GM21367 (cell line): ENCODE results near the gene NDNF.
A peak's percentile ranks its signal among the peaks of the same experiment; 100 is the strongest.

Experiments used
- ATAC-seq: cut with Tn5 transposase; IDR thresholded peaks from one replicate; pipeline ENCODE4 v1.9.1; 2021; ENCODE audit not compliant: unreplicated experiment

Gene NDNF

DNA sequence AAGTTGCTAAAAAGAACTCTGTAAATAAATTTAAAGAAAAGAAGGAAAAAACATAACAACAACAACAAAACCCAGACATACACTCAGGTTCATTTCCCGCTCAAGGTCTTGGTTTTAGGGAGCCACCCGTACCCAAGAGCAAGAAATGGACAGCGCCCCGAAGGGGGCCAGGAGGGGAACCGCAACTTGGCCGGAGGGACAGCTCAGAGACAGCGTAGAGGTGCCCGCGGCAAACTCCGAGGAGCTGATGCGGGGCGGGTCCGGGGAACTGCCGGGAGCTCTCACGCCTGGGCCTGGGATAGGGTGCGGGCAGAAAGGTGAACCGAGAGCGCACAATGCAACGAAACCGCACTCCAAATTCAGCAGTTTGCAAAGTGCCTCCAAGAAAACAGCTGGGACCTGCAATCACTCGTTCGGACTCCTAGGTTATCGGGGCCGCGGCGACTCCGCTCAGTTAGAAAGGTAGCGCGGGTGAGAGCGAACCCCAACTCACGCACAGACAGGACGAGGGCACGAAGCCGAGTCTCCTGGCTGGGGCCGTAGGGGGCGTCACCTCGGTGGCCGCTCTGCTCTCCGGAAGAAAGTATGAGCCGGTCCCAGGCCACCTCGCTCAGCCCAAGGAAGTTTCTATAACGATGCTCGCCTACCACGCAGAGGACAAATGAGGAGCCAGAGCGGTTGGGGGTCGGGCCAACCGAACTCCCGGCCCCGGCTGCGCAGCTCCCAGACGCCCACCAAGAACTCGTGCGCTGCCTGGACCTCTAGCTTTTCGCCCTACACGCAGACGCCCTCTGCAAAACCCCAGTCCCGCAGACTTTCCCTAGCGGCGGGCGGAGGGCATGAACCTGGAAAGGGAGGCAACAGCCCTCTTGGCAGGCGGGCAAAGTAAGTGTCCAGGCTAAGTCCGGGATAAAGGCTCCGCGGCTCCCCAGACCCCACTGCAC, 1.4 kb downstream of the NDNF start:
- ATAC-seq = no peak

DNA sequence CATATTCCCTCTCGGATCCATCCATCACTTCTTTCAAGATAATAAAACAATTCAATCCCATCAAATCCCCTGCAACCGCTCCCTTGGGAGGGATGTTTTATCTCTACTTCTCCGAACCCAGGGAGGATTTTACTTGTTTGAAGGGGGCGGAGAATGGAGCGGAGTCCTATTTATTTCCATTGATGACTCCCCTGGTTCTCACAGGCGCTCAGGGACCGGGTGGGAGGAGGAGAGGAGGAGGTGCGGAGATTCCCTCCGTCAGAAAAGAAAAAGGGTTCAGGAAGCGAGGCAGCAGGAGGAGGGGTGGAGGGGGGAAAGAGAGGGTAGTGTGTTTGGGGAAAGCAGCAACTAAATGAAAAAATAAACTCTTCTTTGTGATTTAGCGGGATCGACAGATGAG, 2.1 kb downstream of the NDNF start:
- ATAC-seq = no peak

DNA sequence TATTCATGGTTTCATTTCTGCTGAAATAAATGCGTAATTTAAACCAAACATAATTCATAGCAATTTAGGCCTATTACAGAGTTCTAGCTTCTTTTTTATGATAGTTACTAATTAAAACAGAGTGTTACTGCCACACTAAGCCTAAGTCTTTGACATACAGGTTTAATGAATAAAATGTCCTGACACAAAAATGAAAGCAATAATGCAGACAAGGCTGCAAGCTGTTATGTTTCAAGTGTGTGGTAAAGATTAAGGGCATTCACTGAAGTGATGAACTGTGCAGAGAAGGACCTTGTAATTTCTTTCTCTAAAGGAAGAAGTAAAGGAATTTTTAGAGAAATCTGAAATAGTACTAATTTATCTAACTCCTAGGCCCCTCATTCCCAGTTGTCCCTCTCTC, 2.9 kb downstream of the NDNF start:
- ATAC-seq = no peak

DNA sequence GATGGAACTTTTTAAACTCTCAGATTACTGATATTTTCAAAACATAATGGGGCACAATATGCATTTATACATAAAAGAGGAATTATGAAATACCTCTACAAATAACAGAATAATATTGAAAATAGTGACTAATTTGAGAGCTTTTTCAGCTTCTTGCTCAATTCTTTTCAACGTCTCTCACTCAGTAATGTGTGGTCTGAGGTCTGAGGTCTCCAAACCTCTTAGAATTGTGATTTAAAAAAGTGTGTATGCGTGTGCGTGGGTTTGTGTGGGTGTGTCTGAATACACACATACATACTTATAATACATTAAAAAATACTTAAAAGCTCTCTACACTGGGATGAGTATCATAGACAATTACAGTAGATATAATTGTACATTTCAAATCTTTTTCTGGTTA, 7.9 kb downstream of the NDNF start:
- no peak for ATAC-seq

DNA sequence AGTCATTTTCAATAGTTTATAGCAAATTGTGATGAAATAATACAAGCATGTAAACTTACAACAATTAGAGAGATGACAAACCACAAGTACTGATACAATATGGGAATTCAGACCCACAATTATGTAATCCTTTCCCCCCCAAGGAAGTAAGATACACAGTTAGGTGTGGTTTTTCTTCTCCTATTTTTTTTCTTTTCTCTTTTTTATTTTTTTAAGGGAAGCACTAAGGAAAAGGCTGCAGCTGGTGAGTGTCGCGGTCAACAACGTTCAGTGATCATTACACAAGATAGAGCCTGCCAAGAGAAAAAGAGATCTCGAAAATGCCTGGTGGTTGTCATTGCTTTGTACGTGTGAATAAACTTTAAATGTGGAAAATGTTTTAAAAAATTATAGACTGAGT, 9.8 kb downstream of the NDNF start:
- no peak for ATAC-seq

DNA sequence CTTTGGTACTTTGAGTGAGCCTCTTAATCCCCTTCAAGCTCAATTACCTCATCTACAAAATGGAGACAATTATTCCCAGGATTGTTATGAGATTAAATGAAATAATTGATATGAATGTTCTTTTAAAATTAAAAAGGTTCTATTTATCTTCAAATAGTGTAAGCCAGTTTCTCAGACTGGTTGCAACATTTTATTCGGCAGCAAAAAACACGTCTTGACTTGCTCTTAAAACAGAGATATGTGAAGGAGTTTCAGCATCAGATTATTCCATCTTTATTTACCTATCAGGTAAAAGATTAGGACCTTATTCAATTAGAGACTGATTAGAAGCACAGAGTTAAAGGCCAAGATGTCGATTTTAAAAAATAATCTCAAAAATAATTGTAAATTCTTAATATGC, 10.5 kb downstream of the NDNF start:
- ATAC-seq = no peak

DNA sequence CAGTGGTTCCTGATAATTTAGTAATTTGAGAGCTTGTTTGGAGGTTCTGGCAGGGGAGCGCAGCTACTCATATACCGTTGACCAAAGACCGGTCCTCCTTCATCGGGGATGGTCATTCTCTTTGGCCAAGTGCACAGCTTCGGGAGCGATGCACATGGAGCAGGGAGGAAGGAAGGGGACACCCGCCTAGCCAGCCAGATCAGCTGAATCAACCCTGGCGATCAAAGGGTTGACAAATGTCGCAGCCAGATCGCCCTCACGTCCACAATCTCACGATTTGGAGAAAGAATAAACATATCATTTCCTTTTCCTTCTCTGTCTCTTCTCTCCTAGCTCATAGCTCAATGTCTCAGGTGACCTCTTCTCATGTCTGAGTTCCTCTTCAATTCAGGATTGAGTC, 11.1 kb downstream of the NDNF start:
- ATAC-seq = no peak

DNA sequence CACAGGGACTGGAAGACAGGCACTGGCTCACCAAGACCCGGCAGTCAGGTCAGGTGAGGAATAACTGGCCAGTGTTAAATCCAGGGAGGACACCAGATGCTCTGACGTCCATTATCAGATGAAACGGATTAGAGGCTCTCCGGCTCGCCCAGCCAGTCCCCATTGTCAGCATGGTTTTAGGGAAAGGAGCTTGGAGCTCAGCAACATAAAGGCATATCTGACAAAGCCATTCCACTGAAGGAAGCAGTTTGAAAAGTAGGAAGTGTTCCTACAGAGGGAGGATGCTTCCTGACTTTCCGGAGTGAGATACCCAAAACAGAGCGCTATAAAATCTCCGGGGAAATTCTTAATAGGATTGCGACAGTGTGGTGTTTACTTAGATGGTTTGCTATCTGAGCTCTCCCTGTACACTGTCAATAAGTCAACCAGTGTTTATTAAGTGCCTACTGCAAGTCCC, 14.8 kb downstream of the NDNF start:
- ATAC-seq = no peak

DNA sequence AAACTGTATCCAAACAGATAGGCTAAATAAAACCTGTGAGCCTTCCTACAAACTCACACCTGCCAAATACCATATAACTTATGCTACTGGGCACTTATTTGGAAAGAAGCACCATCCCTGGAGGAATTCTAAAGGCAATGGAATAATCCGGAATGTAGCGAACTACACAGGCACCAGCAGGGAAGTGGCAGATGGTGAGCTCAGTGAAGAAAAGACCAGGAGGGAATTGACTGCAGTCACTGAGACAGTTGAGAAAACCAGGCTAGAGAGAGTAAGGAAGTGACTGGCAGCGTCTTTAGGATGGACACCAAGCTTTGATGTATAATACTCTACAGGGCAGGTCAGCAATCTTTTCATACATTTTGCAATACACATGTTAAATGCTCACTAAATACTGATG, 16.3 kb downstream of the NDNF start:
- no peak for ATAC-seq

DNA sequence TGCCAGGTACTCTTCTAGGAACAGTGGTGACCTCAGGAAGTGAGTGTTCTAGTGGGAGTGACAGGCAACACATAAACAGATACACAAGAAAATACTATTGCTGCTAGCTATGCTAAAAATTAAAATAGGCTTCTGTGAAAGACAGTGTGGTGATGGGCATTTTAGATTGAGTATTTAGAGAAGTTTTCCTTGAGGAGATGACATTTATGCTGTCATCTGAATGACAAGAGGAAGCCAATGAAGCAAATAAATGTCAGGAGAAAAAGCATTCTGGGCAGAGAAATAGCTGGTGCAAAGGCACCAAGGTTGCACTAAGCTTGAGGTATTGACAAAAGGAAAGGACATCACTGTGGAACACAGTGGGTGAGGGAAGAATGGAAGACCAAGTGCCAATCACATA, 18.0 kb downstream of the NDNF start:
- ATAC-seq = no peak

DNA sequence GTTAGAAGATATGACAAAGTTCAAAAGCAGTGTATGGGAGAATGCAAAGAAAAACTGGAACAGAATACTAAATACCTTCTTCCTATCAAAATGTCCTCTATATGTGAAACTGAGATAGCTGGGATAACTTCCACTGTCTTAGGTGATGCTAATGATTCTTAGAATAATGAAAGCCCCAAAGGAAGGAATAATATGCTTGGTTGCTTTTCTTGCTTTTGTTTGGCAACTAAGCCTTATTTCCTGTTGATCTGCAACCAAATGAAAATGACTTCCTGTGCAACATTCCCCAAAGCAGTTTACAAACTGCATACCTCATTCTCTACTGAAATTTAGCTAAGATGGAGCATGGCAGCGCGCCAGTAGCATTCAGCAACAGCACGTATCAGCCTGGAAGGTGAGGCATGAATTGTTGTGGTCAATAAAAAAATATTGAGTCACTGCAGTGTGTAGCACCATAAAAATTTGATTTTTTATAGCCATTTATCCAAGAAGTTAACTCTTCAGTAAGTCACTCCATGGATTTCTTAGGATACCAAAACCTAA, 18.7 kb downstream of the NDNF start:
- ATAC-seq = no peak

DNA sequence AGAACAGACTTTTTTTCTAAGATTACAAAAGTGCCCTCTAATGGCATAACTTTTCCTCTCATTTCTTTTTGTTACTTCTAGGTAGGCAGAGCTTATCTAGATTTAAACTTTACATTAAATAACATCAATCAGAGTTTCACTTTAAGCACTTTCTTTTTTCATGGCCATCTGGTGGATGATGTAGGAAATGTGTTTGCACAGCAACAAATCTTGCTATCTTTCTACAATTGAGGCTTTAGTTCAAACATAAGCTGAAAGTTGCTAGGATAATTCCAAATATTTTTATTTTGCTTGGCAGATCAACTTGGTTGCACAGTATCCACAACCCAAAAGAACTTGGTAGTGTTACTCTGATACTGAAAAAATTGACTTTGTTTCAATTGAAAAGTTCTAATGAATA, 22.0 kb downstream of the NDNF start:
- no peak for ATAC-seq

DNA sequence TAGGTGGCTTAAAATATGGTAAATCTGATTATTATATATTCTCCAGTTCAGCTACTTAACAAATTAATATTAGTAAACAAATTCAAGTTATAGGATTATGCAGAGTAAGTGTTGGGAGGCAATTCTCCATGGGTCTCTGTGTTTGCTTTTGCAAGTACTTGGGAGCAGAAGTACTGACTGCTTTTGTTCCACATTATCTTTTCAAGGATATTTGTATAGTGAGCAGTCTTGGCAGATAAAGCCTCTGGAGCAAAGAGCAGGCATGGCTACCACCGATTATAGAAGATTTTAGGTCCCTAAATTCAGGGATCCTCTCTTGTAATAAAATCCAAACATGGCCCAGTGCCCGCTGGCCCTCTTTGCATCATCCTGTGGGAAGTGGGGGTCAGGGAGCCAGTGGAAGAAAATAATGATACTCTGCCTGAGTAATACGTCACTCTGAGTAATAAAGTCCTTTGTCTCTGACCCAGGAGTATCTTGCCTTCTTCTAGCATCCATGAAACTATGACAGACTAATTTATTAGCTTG, 23.2 kb downstream of the NDNF start:
- no peak for ATAC-seq

DNA sequence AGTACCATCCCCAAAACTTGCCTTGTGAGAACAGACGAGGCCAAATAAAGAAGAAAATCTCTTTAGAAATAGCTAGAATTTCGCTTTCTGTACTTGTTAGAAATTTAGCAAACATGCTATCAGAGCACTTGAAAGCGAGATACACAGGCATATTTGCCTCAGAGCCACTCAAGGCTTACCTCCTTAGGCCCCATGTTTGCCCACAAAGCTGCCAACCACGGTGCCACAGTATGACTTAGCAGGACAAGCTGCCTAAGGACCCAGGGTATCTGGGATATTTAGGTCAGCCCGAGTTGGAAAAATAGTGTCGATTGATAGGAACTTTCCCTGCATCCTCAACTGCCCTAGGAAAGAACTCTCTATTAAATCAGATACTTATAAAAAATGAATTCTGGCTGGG, 24.2 kb downstream of the NDNF start:
- ATAC-seq = no peak

DNA sequence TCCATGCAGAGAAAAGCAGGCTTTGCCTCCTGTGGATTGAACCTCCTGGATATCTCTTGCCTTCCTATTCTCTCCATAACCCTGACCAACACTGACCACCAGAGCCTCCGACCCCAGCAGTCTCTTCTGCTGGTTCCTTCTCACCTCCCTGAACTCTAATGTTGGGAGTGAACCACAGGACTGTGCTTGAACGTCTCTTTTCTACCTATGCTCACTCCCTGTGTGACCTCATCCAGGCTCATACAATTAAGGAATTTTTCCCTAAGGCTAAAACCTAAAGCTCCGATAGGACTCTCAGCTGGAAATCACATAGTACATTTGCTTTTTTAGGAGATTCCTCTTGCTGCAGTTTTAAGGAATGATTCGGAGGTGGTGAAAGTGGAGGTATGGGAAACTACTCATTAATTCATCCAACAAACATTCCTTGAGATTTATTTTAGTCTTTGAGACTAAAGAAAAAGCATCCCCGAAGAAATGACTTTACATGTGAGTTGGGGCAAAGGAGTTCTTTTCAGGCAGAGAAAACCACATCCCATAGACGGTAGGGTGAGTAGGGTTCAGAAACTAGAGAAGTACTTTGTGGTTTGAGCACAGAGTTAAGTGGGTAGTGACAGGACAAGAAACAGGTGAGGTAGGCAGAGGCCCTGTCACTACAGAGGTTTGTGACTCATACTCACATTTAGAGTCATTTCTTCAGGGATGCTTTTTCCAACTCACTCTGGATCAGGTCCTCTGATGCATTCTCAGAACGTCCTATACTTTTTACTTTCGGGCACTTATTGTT, 30.8 kb downstream of the NDNF start:
- peak; percentile 94 for ATAC-seq

DNA sequence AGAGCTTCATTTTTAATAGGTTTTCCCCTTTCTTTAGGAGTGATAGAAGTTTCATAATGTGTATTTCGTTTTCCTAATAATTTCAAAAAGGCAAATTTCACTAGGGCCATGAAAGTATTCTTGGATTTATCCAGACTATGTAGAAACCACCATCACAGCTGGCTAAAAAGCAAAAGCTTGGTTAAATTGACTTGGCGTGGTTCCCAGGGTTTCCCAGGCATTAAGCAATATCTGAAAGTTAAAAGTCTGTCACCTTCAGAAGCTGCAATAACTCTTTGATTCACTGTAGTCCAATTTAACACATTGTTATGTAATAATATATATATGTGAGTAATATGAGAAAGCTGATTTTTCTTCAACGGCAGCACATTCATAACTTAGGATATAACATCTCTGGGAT, 38.3 kb downstream of the NDNF start:
- no peak for ATAC-seq

DNA sequence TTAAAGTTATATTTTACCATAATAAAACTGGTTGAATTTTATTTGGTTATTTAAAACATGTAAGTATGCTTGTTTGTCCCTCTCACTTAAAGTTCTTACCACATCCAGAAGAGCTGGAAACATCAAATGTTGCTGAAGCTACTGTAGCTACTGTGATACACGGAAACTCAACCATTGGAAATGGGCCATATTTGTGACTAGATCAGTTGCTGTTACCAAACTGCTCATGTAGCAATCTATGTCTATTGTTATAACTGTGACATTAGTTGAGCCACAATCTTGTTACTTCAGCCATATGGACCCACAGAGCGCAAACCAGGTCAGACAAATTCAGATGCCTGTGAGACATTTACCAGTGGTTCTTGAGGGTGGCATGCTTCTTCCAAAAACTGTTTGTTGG, 41.6 kb downstream of the NDNF start:
- no peak for ATAC-seq

DNA sequence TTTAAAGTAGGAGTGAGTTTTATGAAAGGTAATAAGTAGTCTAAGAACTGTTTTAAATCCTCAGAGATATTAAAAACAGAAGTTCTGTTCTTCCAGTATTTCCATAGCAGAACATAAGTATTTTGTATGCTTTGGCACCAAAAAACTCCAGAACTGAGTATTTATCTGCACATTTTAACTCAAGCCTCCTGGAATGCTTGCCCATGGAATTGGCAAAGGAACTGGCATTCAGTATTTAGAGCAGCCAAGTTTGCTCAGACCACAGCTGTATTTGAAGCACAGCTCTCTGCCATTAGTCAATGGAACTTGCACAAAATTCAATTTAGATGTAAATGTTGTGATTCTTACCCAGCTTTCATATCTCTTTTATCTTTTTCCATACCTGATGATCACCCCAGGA, 42.2 kb downstream of the NDNF start:
- no peak for ATAC-seq

DNA sequence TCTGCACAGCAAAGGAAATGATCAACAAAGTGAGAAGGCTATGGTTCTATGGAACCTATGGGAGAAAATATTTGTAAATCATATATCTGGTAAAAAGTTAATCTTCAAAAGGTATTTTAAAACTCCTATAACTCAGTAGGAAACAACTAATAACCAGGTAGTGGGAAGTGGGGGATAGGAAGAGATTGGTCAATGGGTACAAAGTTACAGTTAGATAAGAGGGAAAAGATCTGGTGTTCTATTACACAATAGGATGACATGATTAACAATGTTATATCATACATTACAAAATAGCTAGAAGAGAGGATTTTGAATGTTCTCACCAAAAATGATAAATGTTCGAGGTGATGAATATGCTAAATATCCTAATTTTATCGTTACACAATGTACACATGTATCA, 46.3 kb downstream of the NDNF start:
- no peak for ATAC-seq

DNA sequence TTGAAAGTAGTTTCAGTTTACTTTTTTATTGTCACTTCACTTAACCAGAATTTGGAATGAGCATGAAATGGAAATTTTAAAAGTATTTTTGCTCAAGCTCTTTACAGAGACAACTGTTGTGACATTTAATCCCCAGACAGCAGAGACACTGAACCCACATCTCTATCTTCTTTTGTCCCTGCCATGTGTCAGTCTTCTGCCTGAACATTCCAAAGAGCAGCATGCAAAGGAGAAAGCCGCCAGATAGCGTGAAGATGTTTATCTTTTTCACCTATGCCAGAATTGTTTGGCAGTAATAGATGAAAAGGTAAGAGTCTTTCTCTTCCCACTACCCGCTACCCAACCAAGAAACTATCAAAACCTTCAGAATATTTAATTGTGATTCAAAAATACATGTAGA, 46.8 kb downstream of the NDNF start:
- no peak for ATAC-seq

DNA sequence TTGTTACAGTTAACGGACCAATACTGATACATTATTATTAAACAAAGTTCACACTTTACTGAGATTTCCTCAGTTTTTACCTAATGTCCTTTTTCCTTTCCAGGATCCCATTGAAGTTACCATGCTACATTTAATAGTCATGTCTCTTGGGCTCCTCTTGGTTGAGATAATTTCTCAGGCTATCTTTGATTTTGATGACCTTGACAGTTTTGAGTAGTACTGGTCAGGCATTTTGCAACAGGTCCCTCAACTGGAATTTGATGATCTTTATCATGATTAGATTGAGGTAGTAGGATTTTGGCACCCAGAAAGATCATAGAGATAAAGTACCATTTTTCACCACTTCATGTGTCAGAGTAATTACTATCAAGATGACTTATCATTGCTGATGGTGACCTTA, 53.8 kb downstream of the NDNF start:
- ATAC-seq = no peak

DNA sequence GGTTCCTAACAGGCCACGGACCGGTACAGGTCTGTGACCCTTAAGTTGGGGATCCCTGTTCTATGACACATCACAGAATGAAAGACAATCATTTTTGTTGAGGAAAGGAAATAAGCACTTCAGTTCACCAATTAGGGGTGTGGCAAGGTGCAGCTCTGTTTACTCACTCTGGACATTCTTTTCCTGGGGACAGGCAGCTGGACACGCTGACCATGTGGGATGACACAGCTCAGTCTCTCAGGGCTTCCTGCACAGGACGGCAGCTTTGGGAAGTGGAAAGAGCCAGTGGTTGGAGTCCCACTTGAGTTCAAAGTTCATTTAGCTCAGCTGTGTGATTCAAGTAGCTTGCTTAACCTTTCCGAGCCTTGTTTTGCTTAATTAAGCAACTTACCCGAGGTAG, 55.7 kb downstream of the NDNF start:
- ATAC-seq = no peak
